PFSK-1 (cell line): ENCODE results near the gene KIF2C.

ENCODE experiments used
- POLR2AphosphoS5 ChIP-seq: IDR thresholded peaks from 2 replicates; pipeline ENCODE4 v1.6.1; 2012; ENCODE audit warnings: low read depth, mild to moderate bottlenecking, control low read depth, low read length, moderate library complexity
- REST ChIP-seq, 2 experiments: IDR thresholded peaks; 2 replicates each; pipeline versions ENCODE4 v1.6.1 to v1.8.0; 2011 to 2012; ENCODE audit warnings: low read depth in 2 of 2, low read length in 2 of 2, control low read depth in 1 of 2, inconsistent platforms in 1 of 2, mild to moderate bottlenecking in 1 of 2, moderate library complexity in 1 of 2; ENCODE audit not compliant: insufficient read depth in 1 of 2
- SIN3A ChIP-seq: IDR thresholded peaks from 2 replicates; pipeline ENCODE4 v1.6.1; 2012; ENCODE audit warnings: mild to moderate bottlenecking, low read length, moderate library complexity, borderline replicate concordance; ENCODE audit not compliant: insufficient read depth
- TAF1 ChIP-seq: IDR thresholded peaks from 2 replicates; pipeline ENCODE4 v1.6.1; 2012; ENCODE audit warnings: low read length, control low read depth, borderline replicate concordance; ENCODE audit not compliant: insufficient read depth

DNA sequence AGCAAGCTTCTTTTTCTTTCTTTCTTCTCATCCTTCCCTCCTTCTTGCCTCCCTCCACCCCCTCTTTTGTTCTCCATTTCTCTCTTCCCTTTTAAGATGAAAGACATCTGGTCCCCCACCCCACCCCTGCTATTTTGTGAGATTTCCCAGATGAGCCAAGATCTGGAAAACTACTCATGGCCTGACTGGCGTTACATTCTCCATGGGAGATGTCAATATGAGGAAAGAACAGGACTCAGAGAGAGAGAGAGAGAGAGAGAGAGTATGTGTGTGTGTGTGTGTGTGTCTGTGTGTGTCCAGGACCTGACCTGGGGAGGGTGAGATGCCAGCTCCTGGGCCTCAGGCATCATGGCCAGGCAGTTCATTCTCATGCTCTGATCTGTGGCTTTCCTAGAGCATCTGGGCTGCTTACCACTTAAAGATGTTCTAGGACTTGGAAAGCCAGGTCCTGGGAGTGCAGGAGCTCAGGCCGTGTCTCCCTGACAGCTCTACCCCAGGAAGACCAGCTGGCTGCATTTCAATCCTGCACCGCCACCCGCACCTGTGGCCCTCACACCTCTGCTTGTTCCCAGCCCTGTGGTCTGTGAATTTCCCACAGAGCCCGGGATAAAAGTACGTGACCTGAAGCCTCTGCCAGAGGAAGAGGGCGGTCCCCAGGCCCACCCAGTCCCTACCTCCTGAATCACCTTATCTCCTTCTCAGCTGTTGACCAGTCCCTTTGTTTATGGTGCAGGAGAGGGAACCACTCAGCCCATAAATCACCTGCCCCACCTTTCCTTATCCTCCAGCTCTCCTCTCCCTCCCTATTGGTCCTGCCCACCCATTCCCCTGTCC is 51.5 kb downstream of the KIF2C start:
- TF ChIP-seq POLR2AphosphoS5 (no peak), REST (IDR thresholded peaks at IDR 0.05; ENCODE audit: insufficient read depth in 1 of 2, low read depth in 2 of 2, low read length in 2 of 2) (no peak), SIN3A (no peak), TAF1 (no peak)
